ENCODE data around the gene DUSP28.

- TF ChIP-seq ZNF148 (tag by site-specific recombination; IDR thresholded peaks at IDR 0.05; ENCODE audit: borderline replicate concordance) (no peak), SETDB1 (IDR thresholded peaks at IDR 0.05; ENCODE audit: insufficient read length, low read length) (no peak), CTCF (tag by site-specific recombination; IDR thresholded peaks at IDR 0.05) (no peak), PATZ1 (tag by site-specific recombination; IDR thresholded peaks at IDR 0.05) (no peak), ZNF155 (tag by site-specific recombination; IDR thresholded peaks at IDR 0.05) (no peak), ZNF157 (tag by site-specific recombination; IDR thresholded peaks at IDR 0.05) (no peak), YY1 (tag by site-specific recombination; IDR thresholded peaks at IDR 0.05) (no peak), BCL11A (tag by site-specific recombination; IDR thresholded peaks at IDR 0.05; ENCODE audit: low read depth) (no peak), HIC1 (tag by site-specific recombination; IDR thresholded peaks at IDR 0.05) (no peak), ZNF248 (tag by site-specific recombination; IDR thresholded peaks at IDR 0.05) (no peak), ZBTB1 (tag by site-specific recombination; IDR thresholded peaks at IDR 0.05) (no peak), ZNF394 (tag by site-specific recombination; IDR thresholded peaks at IDR 0.05; ENCODE audit: borderline replicate concordance) (no peak), MYNN (tag by site-specific recombination; IDR thresholded peaks at IDR 0.05; ENCODE audit: borderline replicate concordance) (no peak)
Measured at GRCh38 chr2:240531038-240531437, 29.1 kb upstream of the DUSP28 start.

All from HEK293 (cell line).